C4-2B (cell line): Measurements from ENCODE around the gene E2F1.

Experiments used
- H3K27ac ChIP-seq: fragments of 450-650 bp; 2 replicates; pipeline ENCODE4 v1.5.1; 2017
- ZFX ChIP-seq: fragments of 450-650 bp; IDR thresholded peaks from 2 replicates; pipeline ENCODE4 v1.6.1; 2017
- TF ChIP-seq, protein P1 (sequence below): fragments of 450-650 bp; conservative IDR thresholded peaks from 2 replicates; pipeline ENCODE4 v1.5.1; 2017; ENCODE audit warnings: mild to moderate bottlenecking

The E2F1 gene

DNA sequence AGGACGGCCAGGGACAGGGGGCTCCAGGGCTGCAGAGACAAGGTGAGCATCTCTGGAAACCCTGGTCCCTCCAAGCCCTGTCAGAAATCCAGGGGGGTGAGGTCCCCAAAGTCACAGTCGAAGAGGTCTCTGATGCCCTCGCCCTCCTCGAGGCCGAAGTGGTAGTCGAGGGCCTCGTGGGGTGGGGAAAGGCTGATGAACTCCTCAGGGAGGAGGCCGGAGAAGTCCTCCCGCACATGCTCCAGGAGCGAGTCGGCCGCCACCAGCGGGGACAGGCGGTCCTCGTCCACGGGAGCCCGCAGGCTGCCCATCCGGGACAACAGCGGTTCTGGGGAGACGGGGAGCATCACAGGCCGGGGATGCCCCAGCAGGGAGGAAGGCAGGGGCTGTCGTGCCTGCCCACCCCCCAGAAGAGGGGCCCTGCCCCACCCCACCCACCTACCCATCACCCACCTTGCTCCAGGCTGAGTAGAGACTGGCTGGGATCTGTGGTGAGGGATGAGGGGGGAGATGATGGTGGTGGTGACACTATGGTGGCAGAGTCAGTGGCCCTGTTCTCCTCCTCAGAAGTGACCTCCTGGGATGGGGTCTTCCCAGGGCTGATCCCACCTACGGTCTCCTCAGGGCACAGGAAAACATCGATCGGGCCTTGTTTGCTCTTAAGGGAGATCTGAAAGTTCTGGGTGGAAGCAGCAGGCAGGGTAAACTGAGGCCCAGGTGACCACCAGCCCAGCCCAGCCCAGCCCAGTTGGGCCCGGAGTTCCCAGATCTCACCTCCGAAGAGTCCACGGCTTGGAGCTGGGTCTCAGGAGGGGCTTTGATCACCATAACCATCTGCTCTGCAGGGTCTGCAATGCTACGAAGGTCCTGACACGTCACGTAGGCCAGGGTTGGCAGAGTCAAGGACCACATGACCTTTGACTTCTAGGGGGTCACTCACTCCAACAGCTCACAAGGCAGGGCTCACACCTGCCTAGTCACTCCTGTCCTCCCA is 9.2 kb downstream of the E2F1 start:
- TF ChIP-seq ZFX = no peak
- TF ChIP-seq, protein P1, sequence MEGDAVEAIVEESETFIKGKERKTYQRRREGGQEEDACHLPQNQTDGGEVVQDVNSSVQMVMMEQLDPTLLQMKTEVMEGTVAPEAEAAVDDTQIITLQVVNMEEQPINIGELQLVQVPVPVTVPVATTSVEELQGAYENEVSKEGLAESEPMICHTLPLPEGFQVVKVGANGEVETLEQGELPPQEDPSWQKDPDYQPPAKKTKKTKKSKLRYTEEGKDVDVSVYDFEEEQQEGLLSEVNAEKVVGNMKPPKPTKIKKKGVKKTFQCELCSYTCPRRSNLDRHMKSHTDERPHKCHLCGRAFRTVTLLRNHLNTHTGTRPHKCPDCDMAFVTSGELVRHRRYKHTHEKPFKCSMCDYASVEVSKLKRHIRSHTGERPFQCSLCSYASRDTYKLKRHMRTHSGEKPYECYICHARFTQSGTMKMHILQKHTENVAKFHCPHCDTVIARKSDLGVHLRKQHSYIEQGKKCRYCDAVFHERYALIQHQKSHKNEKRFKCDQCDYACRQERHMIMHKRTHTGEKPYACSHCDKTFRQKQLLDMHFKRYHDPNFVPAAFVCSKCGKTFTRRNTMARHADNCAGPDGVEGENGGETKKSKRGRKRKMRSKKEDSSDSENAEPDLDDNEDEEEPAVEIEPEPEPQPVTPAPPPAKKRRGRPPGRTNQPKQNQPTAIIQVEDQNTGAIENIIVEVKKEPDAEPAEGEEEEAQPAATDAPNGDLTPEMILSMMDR = no peak
- H3K27ac ChIP-seq = no peak overlapping the region

DNA sequence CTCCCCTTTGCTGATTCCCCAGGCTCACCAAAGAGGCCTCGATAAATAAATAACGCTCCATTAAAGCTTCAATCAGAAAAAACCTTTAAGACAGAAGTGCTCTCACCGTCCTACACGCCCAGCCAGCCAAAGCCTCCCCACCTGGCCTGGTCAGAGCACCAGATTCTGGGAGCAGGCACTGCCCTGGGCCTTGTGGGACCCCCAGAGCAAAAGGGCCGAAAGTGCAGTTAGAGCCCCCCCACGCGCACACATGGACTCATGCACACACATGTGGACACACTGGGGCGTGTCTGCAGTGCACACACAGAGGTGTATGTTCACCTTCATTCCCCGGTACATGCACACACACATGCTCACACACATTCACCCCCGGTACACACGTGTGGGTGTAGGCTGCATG is 10.1 kb downstream of the E2F1 start:
- no peak overlapping the region for H3K27ac ChIP-seq
- no peak for TF ChIP-seq ZFX

DNA sequence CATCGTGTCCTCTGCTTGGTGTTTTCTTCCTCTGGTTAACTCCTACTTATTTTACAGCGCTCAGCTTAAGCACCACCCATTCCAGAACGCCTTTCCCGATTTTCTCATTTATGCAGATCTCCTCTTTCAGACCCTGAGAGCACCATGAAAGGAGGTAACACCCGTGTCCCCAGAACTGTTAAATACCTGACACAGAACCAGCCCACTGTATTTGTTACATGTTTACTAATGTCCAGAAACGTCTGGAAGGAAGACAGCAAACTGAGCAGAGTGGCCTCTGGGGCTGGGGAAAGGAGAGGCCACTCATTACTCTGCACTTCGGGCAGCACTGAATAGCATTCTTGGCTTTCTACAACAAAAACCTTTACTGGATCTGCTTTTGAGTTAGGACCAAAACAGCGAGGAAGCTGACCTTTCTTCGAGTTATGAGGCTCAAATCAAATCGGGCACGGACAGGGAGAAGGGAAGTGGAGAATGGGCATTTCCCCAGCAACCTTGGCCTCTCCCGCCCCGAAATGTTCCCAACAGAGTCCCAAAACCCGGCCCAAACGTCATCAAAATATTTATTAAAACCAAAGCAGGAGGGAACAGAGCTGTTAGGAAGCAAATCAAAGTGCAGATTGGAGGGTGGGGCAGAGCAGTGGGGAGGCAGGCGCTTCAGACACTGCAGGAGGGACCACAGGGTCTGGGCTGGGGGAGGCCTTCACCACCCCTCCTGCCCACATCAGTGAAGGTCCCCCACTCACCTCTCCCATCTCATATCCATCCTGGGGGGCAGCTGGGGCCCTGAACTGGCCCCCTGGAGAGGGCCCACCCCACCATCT is 10.8 kb downstream of the E2F1 start:
- TF ChIP-seq, protein P1 = no peak
- TF ChIP-seq ZFX = no peak
- H3K27ac ChIP-seq = peak overlapping the region; percentile 92

DNA sequence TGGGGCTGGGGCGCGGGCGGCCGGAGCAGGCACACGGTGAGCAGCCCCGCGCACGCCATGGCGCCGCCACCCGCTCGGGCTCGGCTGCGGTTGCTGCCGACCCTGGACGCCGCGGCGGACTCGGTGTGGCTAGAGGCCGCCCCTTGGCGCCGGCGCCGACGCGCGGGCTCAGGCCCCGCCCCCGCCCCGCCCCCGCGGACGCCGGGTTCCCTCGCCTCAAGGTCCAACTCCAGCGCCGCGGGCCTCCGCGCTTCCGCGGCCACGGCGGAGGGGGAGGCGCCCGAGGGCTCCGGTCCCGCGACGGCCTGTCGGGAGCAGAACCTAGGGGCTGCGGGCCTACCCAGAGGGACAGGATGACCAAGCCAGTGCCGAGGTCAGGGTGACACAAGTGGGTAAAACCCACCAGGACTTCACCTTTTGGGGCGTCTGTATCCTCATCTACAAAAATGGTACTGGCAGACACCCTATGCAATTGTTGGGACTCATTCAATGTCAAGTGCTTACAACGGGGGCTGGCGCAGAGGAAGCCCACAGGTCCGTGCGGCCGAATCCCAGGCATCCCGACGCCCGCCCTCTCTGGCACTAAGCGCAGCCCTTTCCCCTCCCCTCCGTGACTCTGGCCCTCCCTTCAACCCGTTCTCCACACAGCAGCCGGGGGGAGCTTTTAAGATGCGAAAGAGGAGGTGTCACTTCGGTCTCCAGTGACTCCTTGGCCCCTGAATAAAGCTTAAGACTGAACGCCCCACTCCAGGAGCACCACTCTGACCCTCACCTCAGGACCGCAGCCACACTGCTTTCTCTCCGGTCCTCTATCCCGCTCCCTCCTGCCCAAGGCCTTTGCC is 11.7 kb downstream of the E2F1 start, which contains the start of gene NECAB3:
TSS of gene NECAB3 (minus strand) at position 135 of the 842 bp plus-strand sequence. CDS start at position 59, 76 bp downstream.
- H3K27ac ChIP-seq = peak within 1 kb of the TSS; percentile 92
- TF ChIP-seq, protein P1 = no peak
- peak; percentile 24; the same call in 1 of the 2 replicates for TF ChIP-seq ZFX

DNA sequence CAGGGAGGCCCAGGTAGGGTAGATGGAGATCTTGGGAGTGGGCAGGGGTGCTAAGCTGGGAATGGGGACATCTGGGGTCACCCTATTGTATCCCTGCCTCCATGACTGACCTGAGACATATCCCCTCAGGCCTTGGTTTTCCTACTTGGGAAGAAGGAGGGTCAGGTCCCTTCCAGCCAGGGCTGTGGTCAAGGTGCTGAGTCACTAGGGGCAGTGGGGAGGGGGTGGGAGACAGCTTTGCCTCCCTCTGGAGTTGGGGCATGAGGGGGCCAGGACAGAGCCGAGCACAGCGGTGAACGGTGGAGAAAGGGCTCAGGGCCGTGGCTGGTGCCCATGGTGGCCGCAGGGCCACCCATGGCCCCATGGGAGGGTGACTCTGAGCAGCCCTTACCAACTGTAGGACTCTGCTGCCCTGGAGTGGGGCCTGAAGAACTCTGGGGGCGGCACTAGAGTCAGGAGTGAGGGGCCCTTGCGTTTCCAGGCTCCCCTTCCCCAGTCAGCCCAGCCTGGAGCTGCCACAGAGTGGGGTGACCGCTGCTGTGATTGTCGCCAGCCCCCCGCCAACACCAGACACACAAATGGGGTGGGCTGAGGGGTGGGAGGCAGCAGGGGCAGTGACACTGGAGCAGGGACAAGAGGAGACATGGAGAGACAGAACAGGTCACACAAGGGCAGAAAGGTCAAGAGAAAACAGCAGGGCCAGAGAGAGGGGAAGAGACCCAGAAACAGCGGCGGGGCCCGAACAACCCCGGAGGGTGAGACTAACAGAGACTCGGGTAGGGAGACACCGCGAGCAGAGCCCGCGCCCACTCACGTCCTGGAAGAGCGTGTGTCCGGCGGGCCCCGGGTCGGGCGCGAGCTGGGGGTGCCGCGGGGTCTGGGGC is 12.5 kb downstream of the E2F1 start:
- no peak for TF ChIP-seq ZFX
- TF ChIP-seq, protein P1 = no peak
- H3K27ac ChIP-seq = peak overlapping the region; percentile 92

DNA sequence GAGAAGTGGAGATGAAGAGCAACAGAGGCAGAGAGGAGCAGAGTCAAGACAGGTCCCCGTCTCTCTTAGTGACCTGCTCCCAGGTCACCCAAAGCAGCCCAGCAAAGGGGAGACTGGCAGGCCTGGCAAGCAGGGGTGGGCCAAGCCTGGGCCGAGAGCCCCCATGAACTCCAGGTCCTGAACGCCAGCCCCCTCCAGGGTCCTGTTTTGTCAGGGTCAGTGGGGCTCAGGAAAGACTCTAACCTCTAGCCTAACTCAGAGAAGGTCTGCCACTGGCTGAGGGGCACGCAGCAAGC is 13.1 kb downstream of the E2F1 start:
- H3K27ac ChIP-seq = peak overlapping the region; percentile 92
- no peak for TF ChIP-seq ZFX
- TF ChIP-seq, protein P1 = no peak
